ENCODE measurements around the gene TEX2. TPM values are rescaled to one million over a fixed set of nuclear protein-coding genes. Genes with fewer than 3 reads are reported as not detected.

TEX2 gene
- total RNA-seq, 1 experiment from 2014 or later = 20.1 TPM

DNA sequence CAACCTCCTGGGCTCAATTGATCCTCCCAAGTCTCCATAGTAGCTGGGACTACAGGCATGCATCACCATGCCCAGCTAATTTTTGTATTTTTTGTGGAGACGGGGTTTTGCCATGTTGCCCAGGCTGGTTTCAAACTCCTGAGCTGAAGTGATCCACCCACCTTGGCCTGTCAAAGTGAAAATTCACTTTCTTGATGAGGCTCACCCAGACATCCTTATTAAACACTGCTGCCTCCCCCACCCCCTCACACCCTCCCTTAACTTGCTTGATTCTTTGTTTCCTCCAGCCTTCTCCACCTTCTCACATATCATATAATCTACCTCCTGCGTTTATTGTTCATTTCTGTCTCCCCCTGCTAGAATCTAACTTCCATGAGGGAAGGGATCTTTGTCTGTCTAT, 46.0 kb upstream of the TEX2 start:
- Histone ChIP-seq H3K36me3 (ENCODE audit: control insufficient read depth, insufficient read depth, low read length) (no peaks in the 10 kb centered on the region), H3K27ac (ENCODE audit: low read length) (no peak overlapping the region), H3K9me3 (ENCODE audit: control insufficient read depth, insufficient read depth, low read depth, low read length) (no peaks in the 10 kb centered on the region), H3K4me3 (ENCODE audit: low read depth in 2 of 2, low read length in 2 of 2) (no peak overlapping the region), H3K4me1 (ENCODE audit: control insufficient read depth, insufficient read depth, low read length) (no peaks in the 10 kb centered on the region), H3K27me3 (ENCODE audit: control insufficient read depth, insufficient read depth, low read length) (no peaks in the 10 kb centered on the region)
- CTCF ChIA-PET = interaction anchor here (0.7 kb wide), 1 partner anchor 110 kb away, joined by 3 read pairs; no protein-coding TSS in a partner anchor
- POLR2A ChIA-PET = no interaction called here
- ATAC-seq = no peak
- DNase-seq (ENCODE audit: low read depth, low spot score) = no peak
- intact Hi-C loops (cut with micrococcal nuclease; ENCODE audit: unreplicated experiment) (no loop called here), in situ Hi-C loops (cut with HindIII; ENCODE audit: low pct_unique_long_range_greater_than_20kb, low sequenced_read_pairs) (no loop called here)
- no TSS peak for BruUV-seq (replicated peaks)
- TF ChIP-seq POLR2AphosphoS5 (IDR thresholded peaks at IDR 0.05; ENCODE audit: low read depth, low read length) (no peak), SIN3A (IDR thresholded peaks at IDR 0.05; ENCODE audit: borderline replicate concordance, insufficient read depth, low read depth, low read length) (no peak), TCF7L2 (IDR thresholded peaks at IDR 0.05; ENCODE audit: low read depth, low read length) (no peak)
- TF ChIP-seq, protein P1, sequence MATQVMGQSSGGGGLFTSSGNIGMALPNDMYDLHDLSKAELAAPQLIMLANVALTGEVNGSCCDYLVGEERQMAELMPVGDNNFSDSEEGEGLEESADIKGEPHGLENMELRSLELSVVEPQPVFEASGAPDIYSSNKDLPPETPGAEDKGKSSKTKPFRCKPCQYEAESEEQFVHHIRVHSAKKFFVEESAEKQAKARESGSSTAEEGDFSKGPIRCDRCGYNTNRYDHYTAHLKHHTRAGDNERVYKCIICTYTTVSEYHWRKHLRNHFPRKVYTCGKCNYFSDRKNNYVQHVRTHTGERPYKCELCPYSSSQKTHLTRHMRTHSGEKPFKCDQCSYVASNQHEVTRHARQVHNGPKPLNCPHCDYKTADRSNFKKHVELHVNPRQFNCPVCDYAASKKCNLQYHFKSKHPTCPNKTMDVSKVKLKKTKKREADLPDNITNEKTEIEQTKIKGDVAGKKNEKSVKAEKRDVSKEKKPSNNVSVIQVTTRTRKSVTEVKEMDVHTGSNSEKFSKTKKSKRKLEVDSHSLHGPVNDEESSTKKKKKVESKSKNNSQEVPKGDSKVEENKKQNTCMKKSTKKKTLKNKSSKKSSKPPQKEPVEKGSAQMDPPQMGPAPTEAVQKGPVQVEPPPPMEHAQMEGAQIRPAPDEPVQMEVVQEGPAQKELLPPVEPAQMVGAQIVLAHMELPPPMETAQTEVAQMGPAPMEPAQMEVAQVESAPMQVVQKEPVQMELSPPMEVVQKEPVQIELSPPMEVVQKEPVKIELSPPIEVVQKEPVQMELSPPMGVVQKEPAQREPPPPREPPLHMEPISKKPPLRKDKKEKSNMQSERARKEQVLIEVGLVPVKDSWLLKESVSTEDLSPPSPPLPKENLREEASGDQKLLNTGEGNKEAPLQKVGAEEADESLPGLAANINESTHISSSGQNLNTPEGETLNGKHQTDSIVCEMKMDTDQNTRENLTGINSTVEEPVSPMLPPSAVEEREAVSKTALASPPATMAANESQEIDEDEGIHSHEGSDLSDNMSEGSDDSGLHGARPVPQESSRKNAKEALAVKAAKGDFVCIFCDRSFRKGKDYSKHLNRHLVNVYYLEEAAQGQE (IDR thresholded peaks at IDR 0.05; ENCODE audit: insufficient read depth in 1 of 2, low read depth in 2 of 2, low read length in 1 of 2) = no peak
- TF ChIP-seq, protein P2, sequence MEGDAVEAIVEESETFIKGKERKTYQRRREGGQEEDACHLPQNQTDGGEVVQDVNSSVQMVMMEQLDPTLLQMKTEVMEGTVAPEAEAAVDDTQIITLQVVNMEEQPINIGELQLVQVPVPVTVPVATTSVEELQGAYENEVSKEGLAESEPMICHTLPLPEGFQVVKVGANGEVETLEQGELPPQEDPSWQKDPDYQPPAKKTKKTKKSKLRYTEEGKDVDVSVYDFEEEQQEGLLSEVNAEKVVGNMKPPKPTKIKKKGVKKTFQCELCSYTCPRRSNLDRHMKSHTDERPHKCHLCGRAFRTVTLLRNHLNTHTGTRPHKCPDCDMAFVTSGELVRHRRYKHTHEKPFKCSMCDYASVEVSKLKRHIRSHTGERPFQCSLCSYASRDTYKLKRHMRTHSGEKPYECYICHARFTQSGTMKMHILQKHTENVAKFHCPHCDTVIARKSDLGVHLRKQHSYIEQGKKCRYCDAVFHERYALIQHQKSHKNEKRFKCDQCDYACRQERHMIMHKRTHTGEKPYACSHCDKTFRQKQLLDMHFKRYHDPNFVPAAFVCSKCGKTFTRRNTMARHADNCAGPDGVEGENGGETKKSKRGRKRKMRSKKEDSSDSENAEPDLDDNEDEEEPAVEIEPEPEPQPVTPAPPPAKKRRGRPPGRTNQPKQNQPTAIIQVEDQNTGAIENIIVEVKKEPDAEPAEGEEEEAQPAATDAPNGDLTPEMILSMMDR (IDR thresholded peaks at IDR 0.05) = no peak

DNA sequence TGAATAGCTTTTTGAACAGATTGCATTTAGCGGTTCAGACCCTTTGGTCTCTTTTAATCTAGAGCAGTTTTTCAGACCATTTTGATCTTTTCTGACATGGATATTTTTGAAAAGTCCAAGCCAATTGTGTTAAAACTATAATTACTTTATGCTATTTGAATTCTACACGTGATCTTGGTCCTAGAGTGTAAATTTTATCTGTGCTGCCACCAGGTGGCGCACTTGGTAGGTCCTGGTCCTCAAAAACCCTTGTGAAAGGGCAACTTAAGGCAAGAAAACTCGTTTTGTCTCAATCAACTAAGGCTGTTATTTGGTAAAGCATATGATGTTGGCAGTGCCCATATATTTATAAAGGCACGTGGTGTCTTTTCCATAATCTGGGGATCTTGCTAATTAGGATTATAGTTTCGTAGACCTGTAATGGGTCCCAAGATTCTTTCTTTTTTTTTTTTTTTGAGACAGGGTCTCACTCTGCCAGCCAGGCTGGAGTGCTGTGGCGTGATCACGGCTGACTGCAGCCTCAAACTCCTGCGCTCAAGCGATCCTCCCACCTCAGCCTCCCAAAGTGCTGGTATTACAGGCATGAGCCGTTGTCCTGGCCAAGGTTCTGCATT, 43.9 kb upstream of the TEX2 start:
- TF ChIP-seq SIN3A (IDR thresholded peaks at IDR 0.05; ENCODE audit: borderline replicate concordance, insufficient read depth, low read depth, low read length) (no peak), POLR2AphosphoS5 (IDR thresholded peaks at IDR 0.05; ENCODE audit: low read depth, low read length) (no peak)
- TF ChIP-seq, protein P2 (IDR thresholded peaks at IDR 0.05) = peak; percentile 82
- in situ Hi-C loops (cut with HindIII; ENCODE audit: low pct_unique_long_range_greater_than_20kb, low sequenced_read_pairs) (no loop called here), intact Hi-C loops (cut with micrococcal nuclease; ENCODE audit: unreplicated experiment) (no loop called here)
- ChIA-PET POLR2A (no interaction called here), CTCF (interaction anchor here (0.5 to 1.2 kb wide), 2 partner anchors 109 to 113 kb away, joined by 3 to 10 read pairs; no protein-coding TSS in a partner anchor)
- DNase-seq (ENCODE audit: low read depth, low spot score) (no peak), ATAC-seq (0 out of 2 replicates have a peak, but pooled peaks have one; percentile 62)
- Histone ChIP-seq H3K27ac (ENCODE audit: low read length) (no peak overlapping the region), H3K36me3 (ENCODE audit: control insufficient read depth, insufficient read depth, low read length) (no peaks in the 10 kb centered on the region), H3K4me1 (ENCODE audit: control insufficient read depth, insufficient read depth, low read length) (no peaks in the 10 kb centered on the region), H3K9me3 (ENCODE audit: control insufficient read depth, insufficient read depth, low read depth, low read length) (no peaks in the 10 kb centered on the region), H3K4me3 (ENCODE audit: low read depth in 2 of 2, low read length in 2 of 2) (no peak overlapping the region), H3K27me3 (ENCODE audit: control insufficient read depth, insufficient read depth, low read length) (no peaks in the 10 kb centered on the region)
- BruUV-seq (replicated peaks) = no TSS peak

Data from Panc1 (cell line).